Liver (tissue), 9 donors: ENCODE measurements around the gene KANSL3. TPM values are rescaled to one million over a fixed set of nuclear protein-coding genes. Genes with fewer than 3 reads are reported as not detected.

Source experiments
- DNase-seq: peaks from one replicate; pipeline ENCODE4 v3.0.0-alpha.2; 2017; ENCODE audit warnings: low spot score
- H3K27ac ChIP-seq, 2 donors: one replicate each; pipeline ENCODE4 v1.7.0; 2013; ENCODE audit warnings: inconsistent platforms in 2 of 2, low read length in 2 of 2, control low read depth in 1 of 2, low read depth in 1 of 2, mild to moderate bottlenecking in 1 of 2
- H3K27me3 ChIP-seq, 4 donors: one replicate each; pipeline versions ENCODE4 v1.6.1 to v1.7.0; 2013; ENCODE audit warnings: low read length in 3 of 4, inconsistent platforms in 1 of 4, mild to moderate bottlenecking in 1 of 4, moderate library complexity in 1 of 4; ENCODE audit not compliant: control insufficient read depth in 4 of 4, insufficient read depth in 4 of 4
- H3K36me3 ChIP-seq, 4 donors: one replicate each; pipeline versions ENCODE4 v1.6.1 to v1.7.0; 2013; ENCODE audit warnings: low read length in 3 of 4, mild to moderate bottlenecking in 3 of 4, low read depth in 1 of 4, moderate library complexity in 1 of 4; ENCODE audit not compliant: control insufficient read depth in 4 of 4, insufficient read depth in 3 of 4
- H3K4me1 ChIP-seq, 4 donors: one replicate each; pipeline versions ENCODE4 v1.6.1 to v1.7.0; 2013; ENCODE audit warnings: low read length in 3 of 4, mild to moderate bottlenecking in 3 of 4, moderate library complexity in 1 of 4; ENCODE audit not compliant: control insufficient read depth in 4 of 4, insufficient read depth in 4 of 4
- H3K4me3 ChIP-seq, 3 donors: one replicate each; pipeline versions ENCODE4 v1.6.1 to v1.7.0; 2013; ENCODE audit warnings: low read length in 3 of 3, control low read depth in 1 of 3, low read depth in 1 of 3, mild to moderate bottlenecking in 1 of 3
- H3K9ac ChIP-seq, 2 donors: one replicate each; pipeline ENCODE4 v1.7.0; 2013; ENCODE audit warnings: low read length in 2 of 2, mild to moderate bottlenecking in 2 of 2, moderate library complexity in 2 of 2, control low read depth in 1 of 2, low read depth in 1 of 2
- H3K9me3 ChIP-seq, 4 donors: one replicate each; pipeline versions ENCODE4 v1.6.1 to v1.7.0; 2013; ENCODE audit warnings: low read length in 3 of 4; ENCODE audit not compliant: control insufficient read depth in 4 of 4
- ATF3 ChIP-seq: IDR thresholded peaks from 2 replicates; pipeline ENCODE4 v1.6.1; 2016; ENCODE audit warnings: antibody characterized with exemption
- CTCF ChIP-seq: fragments of 150-350 bp; IDR thresholded peaks from 2 replicates; pipeline ENCODE4 v1.5.1; 2017; ENCODE audit warnings: improper control_type of control experiment, low read depth, low read length; ENCODE audit not compliant: missing input control
- EGR1 ChIP-seq, 2 donors: IDR thresholded peaks; 2 replicates each; pipeline ENCODE4 v1.6.1; 2016 to 2018; ENCODE audit warnings: antibody characterized with exemption in 2 of 2, low read depth in 2 of 2
- FOXA1 ChIP-seq: IDR thresholded peaks from 2 replicates; pipeline ENCODE4 v1.6.1; 2016; ENCODE audit warnings: antibody characterized with exemption
- GABPA ChIP-seq, 2 donors: IDR thresholded peaks in 1 of 2; conservative IDR thresholded peaks in 1 of 2; 2 replicates each; pipeline ENCODE4 v1.6.1; 2016; ENCODE audit warnings: antibody characterized with exemption in 2 of 2, mild to moderate bottlenecking in 1 of 2, moderate library complexity in 1 of 2
- HNF4A ChIP-seq, 2 donors: conservative IDR thresholded peaks; 2 replicates each; pipeline ENCODE4 v1.6.1; 2016; ENCODE audit warnings: antibody characterized with exemption in 2 of 2, mild to moderate bottlenecking in 2 of 2
- HNF4G ChIP-seq: IDR thresholded peaks from 2 replicates; pipeline ENCODE4 v1.6.1; 2016; ENCODE audit warnings: antibody characterized with exemption
- MAX ChIP-seq: IDR thresholded peaks from 2 replicates; pipeline ENCODE4 v1.6.1; 2016; ENCODE audit warnings: antibody characterized with exemption
- NR2F2 ChIP-seq: IDR thresholded peaks from 2 replicates; pipeline ENCODE4 v1.6.1; 2016; ENCODE audit warnings: antibody characterized with exemption
- RAD21 ChIP-seq, 2 donors: IDR thresholded peaks; 2 replicates each; pipeline ENCODE4 v1.6.1; 2016; ENCODE audit warnings: antibody characterized with exemption in 2 of 2, mild to moderate bottlenecking in 2 of 2
- SP1 ChIP-seq: IDR thresholded peaks from 2 replicates; pipeline ENCODE4 v1.6.1; 2018; ENCODE audit warnings: antibody characterized with exemption, mild to moderate bottlenecking
- TAF1 ChIP-seq: conservative IDR thresholded peaks from 2 replicates; pipeline ENCODE4 v1.6.1; 2016; ENCODE audit warnings: antibody characterized with exemption, mild to moderate bottlenecking
- YY1 ChIP-seq: IDR thresholded peaks from 2 replicates; pipeline ENCODE4 v1.6.1; 2016; ENCODE audit warnings: antibody characterized with exemption, mild to moderate bottlenecking
- ZBTB33 ChIP-seq: IDR thresholded peaks from 2 replicates; pipeline ENCODE4 v1.6.1; 2016; ENCODE audit warnings: antibody characterized with exemption
- WGBS: extraction: QIAGEN DNeasy Blood & Tissue Kit; methylation state at CpG from one replicate; pipeline ENCODE4 v1.1.7; 2013; 5-methylcytosine and 5-hydroxymethylcytosine counted together
- polyA plus RNA-seq, 2 donors: library from polyadenylated mRNA; stranded (reverse) in 1 of 2; unstranded in 1 of 2; fragments of 200-250 nt in 1 of 2; fragments of >200 nt in 1 of 2; fragmentation: Nextera tagmentation in 1 of 2; extraction: Ambion mirVana in 1 of 2; gene quantifications; one replicate each; pipeline versions ENCODE4 v1.2.1 to v1.2.3, GENCODE V29; 2013 to 2015
- total RNA-seq, 2 donors: library from RNA; depleted of rRNA; stranded (reverse); fragments of >200 nt; gene quantifications; one replicate each; pipeline ENCODE4 v1.2.3, GENCODE V29; 2014
- donor health status: healthy.
- donor health status: healthy.
- donor health status: healthy.
- donor health status: healthy.
- donor health status: healthy.

KANSL3 gene
- total and polyA plus RNA-seq, 4 donors = 8.3 to 30.5 (median 18.6) TPM

GRCh38 chr2:96549967-96550786 is 87.9 kb downstream of the KANSL3 start (continued):
- TF ChIP-seq YY1 = peak; percentile 40
- TF ChIP-seq SP1 = peak; percentile 66
- peak; percentile 82 to 85 for TF ChIP-seq RAD21 (IDR thresholded peaks at IDR 0.05)

- DNase-seq = no peak
- WGBS = 79% methylated on average over 4 of the region's 4 CpGs
- Histone ChIP-seq H3K9me3 (no peaks in the 10 kb centered on the region), H3K4me1 (peaks cover 6 to 45% (median 26%) of the 10 kb centered on the region in 4 donors), H3K27me3 (no peaks in the 10 kb centered on the region), H3K9ac (no peak overlapping the region), H3K27ac (peak overlapping the region; percentile 95), H3K4me3 (no peak overlapping the region), H3K36me3 (peaks cover 0 to 3% (median 1%) of the 10 kb centered on the region in 4 donors)
- TF ChIP-seq TAF1 (no peak), EGR1 (IDR thresholded peaks at IDR 0.05; ENCODE audit: low read depth in 2 of 2) (no peak), MAX (no peak), YY1 (no peak)
These were observed 88.7 kb downstream of the KANSL3 start for GRCh38 chr2:96549466-96549785.

GRCh38 chr2:96548558-96549465 is 89.3 kb downstream of the KANSL3 start:
- Histone ChIP-seq H3K4me1 (peaks cover 3 to 41% (median 24%) of the 10 kb centered on the region in 4 donors), H3K36me3 (peaks cover 0 to 3% (median 1%) of the 10 kb centered on the region in 4 donors), H3K27me3 (no peaks in the 10 kb centered on the region), H3K9ac (no peak overlapping the region), H3K27ac (no peak overlapping the region), H3K4me3 (no peak overlapping the region), H3K9me3 (no peaks in the 10 kb centered on the region)
- WGBS = 92% methylated on average over 24 of the region's 24 CpGs
- DNase-seq = no peak
- TF ChIP-seq GABPA (IDR thresholded peaks at IDR 0.05 in 1 of 2, conservative IDR thresholded peaks at IDR 0.05 in 1 of 2) (no peak), ZBTB33 (no peak), NR2F2 (no peak), HNF4G (no peak), TAF1 (no peak), FOXA1 (no peak), RAD21 (IDR thresholded peaks at IDR 0.05) (no peak), CTCF (no peak), ATF3 (no peak), HNF4A (conservative IDR thresholded peaks at IDR 0.05) (no peak)
